Spleen (tissue), 11 donors: ENCODE measurements around the gene DVL2. TPM values are rescaled to one million over a fixed set of nuclear protein-coding genes. Genes with fewer than 3 reads are reported as not detected.
A peak's percentile ranks its signal among the peaks of the same experiment; 100 is the strongest.

Experiments
- DNase-seq: peaks from one replicate; pipeline ENCODE4 v3.0.0-alpha.2; 2020
- H3K27ac ChIP-seq, 8 donors: fragments of 200-600 bp; sonication (generic) in 7 of 8; 1 replicate in 4 of 8; 2 replicates in 4 of 8; pipeline versions ENCODE4 v1.5.0 to v1.8.0; 2016 to 2021; ENCODE audit warnings: inconsistent platforms in 4 of 8, mild to moderate bottlenecking in 4 of 8, moderate library complexity in 1 of 8
- H3K27me3 ChIP-seq, 7 donors: fragments of 200-600 bp; sonication (generic) in 6 of 7; replicated peaks in 1 of 7; 1 replicate in 4 of 7; 2 replicates in 3 of 7; pipeline versions ENCODE4 v1.5.0 to v1.8.0; 2016 to 2021; ENCODE audit warnings: inconsistent platforms in 3 of 7, mild to moderate bottlenecking in 1 of 7
- H3K36me3 ChIP-seq, 6 donors: fragments of 200-600 bp; sonication (generic) in 5 of 6; 1 replicate in 4 of 6; 2 replicates in 2 of 6; pipeline versions ENCODE4 v1.5.0 to v1.8.0; 2016 to 2021; ENCODE audit warnings: inconsistent platforms in 2 of 6
- H3K4me1 ChIP-seq, 6 donors: fragments of 200-600 bp; sonication (generic) in 5 of 6; 1 replicate in 3 of 6; 2 replicates in 3 of 6; pipeline versions ENCODE4 v1.5.0 to v1.8.0; 2016 to 2021; ENCODE audit warnings: inconsistent platforms in 3 of 6
- H3K4me3 ChIP-seq, 8 donors: fragments of 200-600 bp; sonication (generic) in 7 of 8; 1 replicate in 4 of 8; 2 replicates in 4 of 8; pipeline versions ENCODE4 v1.5.0 to v1.8.0; 2016 to 2021; ENCODE audit warnings: inconsistent platforms in 4 of 8, mild to moderate bottlenecking in 4 of 8, moderate library complexity in 2 of 8
- H3K9me3 ChIP-seq, 8 donors: fragments of 200-600 bp; sonication (generic) in 7 of 8; 1 replicate in 4 of 8; 2 replicates in 4 of 8; pipeline versions ENCODE4 v1.5.0 to v1.8.0; 2016 to 2021; ENCODE audit warnings: inconsistent platforms in 4 of 8
- POLR2A ChIP-seq, 3 donors: fragments of 450-650 bp; IDR thresholded peaks; one replicate each; pipeline ENCODE4 v1.5.1; 2017; ENCODE audit warnings: antibody characterized with exemption in 3 of 3, mild to moderate bottlenecking in 1 of 3
- POLR2AphosphoS5 ChIP-seq, 3 donors: sonication (generic); formaldehyde crosslinking; IDR thresholded peaks; one replicate each; pipeline ENCODE4 v1.5.1; 2017; ENCODE audit warnings: antibody characterized with exemption in 3 of 3
- WGBS, 5 donors: extraction: QIAGEN DNeasy Blood & Tissue Kit in 3 of 5; methylation state at CpG; one replicate each; pipeline versions ENCODE4 v1.1.5 to v1.1.7; 2013 to 2018; 5-methylcytosine and 5-hydroxymethylcytosine counted together
- intact Hi-C: fragments of 100-400 bp; cut with DNase I; formaldehyde crosslinking; loops from one replicate; pipeline ENCODE4 v1.15.0; 2023; ENCODE audit warnings: low total_unique reads
- polyA plus RNA-seq, 3 donors: library from polyadenylated mRNA; stranded (reverse); fragments of 200-250 nt; gene quantifications; one replicate each; pipeline ENCODE4 v1.2.1, GENCODE V29; 2013
- total RNA-seq, 7 donors: library from RNA; depleted of rRNA in 3 of 7; stranded (reverse); fragments of >200 nt in 3 of 7; fragmentation: NEBNext Ultra II Directional in 4 of 7; extraction: Animal tissue kit (Norgen Biotek cat#: 25700) in 4 of 7; gene quantifications; one replicate each; pipeline versions ENCODE4 v1.1.0 to v1.2.1, GENCODE V29; 2016 to 2021
- TF ChIP-seq, protein P1 (sequence below), 11 experiments: fragments of 200-600 bp in 7 of 11; fragments of 450-650 bp in 4 of 11; sonication (generic) in 4 of 11; IDR thresholded peaks in 8 of 11; conservative IDR thresholded peaks in 3 of 11; 1 replicate in 7 of 11; 2 replicates in 4 of 11; pipeline versions ENCODE4 v1.4.0 to v1.8.0; 2016 to 2021; ENCODE audit warnings: antibody characterized with exemption in 11 of 11, inconsistent platforms in 4 of 11, mild to moderate bottlenecking in 1 of 11
- donor health status: healthy with polysubstance abuse.
- donor health status: DM: no; HTN: no; CAD: no; lungs with moderate emphysema.
- donor health status: DM: no; HTN: no; CAD: no.
- donor health status: Bipolar disorder and iron deficiency.
- donor health status: healthy.
- donor health status: DM: no; HTN: no; CAD: no.
- donor health status: DM: yes; HTN: yes; CAD: no.

The DVL2 gene
- total and polyA plus RNA-seq, 10 donors = 9.8 to 48.0 (median 37.7) TPM

DNA sequence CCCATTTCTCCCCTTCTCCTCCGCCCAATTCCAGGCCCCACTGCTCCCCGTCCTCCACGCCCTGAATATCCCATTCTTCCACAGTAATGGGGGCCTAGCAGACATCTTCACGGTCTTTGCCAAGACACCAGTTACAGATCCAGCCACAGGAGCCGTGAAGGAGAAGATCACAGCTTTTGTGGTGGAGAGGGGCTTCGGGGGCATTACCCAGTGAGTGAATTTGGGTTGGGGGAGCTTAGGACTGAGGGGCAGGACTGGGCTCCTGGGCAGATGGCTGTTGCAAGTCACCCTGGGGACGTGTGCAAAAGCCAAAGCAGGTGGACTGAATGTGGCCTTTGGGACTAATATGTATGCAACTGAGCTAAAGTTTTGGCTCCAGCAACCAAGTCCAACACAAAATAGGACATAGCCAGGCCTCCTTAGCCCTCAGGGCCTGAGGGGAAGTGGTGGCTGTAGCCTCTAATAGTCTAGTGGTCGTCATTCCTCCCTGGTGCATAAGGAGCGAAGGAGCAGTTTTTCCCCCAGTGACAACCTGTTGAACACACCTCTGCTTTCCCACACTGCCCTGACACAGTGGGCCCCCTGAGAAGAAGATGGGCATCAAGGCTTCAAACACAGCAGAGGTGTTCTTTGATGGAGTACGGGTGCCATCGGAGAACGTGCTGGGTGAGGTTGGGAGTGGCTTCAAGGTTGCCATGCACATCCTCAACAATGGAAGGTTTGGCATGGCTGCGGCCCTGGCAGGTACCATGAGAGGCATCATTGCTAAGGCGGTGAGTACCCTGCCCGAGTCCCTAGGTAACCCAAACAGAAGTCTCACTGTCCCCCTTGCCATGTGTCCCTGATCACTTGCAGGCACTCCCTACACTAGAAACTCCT lies 12.0 kb downstream of the DVL2 start:
- no peak for DNase-seq
- TF ChIP-seq, protein P1, sequence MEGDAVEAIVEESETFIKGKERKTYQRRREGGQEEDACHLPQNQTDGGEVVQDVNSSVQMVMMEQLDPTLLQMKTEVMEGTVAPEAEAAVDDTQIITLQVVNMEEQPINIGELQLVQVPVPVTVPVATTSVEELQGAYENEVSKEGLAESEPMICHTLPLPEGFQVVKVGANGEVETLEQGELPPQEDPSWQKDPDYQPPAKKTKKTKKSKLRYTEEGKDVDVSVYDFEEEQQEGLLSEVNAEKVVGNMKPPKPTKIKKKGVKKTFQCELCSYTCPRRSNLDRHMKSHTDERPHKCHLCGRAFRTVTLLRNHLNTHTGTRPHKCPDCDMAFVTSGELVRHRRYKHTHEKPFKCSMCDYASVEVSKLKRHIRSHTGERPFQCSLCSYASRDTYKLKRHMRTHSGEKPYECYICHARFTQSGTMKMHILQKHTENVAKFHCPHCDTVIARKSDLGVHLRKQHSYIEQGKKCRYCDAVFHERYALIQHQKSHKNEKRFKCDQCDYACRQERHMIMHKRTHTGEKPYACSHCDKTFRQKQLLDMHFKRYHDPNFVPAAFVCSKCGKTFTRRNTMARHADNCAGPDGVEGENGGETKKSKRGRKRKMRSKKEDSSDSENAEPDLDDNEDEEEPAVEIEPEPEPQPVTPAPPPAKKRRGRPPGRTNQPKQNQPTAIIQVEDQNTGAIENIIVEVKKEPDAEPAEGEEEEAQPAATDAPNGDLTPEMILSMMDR (IDR thresholded peaks at IDR 0.05 in 8 of 11, conservative IDR thresholded peaks at IDR 0.05 in 3 of 11) = no peak
- no peak for TF ChIP-seq POLR2A (IDR thresholded peaks at IDR 0.05)
- 86 to 93% (median 91%) methylated on average over 15 of the region's 15 CpGs for WGBS, 5 donors
- Histone ChIP-seq H3K27me3 (no peaks in the 10 kb centered on the region), H3K36me3 (peaks cover 0 to 66% (median 53%) of the 10 kb centered on the region in 6 donors), H3K27ac (peak overlapping the region in 3 of 8 donors; percentile 91 to 99 (median 97)), H3K4me3 (no peak overlapping the region), H3K9me3 (no peaks in the 10 kb centered on the region), H3K4me1 (peaks cover 27 to 60% (median 42%) of the 10 kb centered on the region in 6 donors)
- intact Hi-C loops = no loop called here

DNA sequence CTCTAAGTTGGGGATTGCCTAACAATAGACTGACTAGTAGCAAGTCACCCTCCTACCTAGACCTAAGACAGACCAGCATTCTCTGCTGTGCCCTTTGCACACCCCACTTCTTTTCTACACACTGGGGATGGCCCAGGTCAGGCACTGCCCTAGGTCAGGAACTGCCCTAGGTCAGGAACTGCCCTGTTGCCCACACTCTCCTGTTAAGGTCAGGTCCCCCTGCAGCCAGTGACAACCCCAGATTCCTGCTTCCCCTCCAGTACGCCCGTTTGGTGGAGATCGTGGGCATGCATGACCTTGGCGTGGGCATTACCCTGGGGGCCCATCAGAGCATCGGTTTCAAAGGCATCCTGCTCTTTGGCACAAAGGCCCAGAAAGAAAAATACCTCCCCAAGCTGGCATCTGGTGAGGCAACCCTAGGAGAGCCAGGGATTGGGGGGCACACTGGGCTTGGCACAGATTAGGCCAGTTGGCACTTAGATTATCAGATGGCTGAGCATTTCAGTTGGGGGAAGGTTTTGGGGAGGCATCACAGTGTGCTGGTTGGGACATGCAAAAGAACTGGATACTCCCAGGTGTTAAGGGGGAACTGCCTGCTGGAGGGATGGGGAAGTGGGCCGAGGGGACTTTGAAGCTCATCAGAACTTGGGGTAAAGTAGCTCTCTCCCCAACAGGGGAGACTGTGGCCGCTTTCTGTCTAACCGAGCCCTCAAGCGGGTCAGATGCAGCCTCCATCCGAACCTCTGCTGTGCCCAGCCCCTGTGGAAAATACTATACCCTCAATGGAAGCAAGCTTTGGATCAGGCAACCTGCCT lies 12.8 kb downstream of the DVL2 start:
- TF ChIP-seq, protein P1 (IDR thresholded peaks at IDR 0.05 in 8 of 11, conservative IDR thresholded peaks at IDR 0.05 in 3 of 11) = no peak
- TF ChIP-seq POLR2A (IDR thresholded peaks at IDR 0.05) (no peak), POLR2AphosphoS5 (IDR thresholded peaks at IDR 0.05) (no peak)
- Histone ChIP-seq H3K36me3 (peaks cover 0 to 57% (median 44%) of the 10 kb centered on the region in 6 donors), H3K9me3 (no peaks in the 10 kb centered on the region), H3K27me3 (no peaks in the 10 kb centered on the region), H3K4me3 (peak overlapping the region in 3 of 8 donors; percentile 92 to 99 (median 95)), H3K27ac (peak overlapping the region in 7 of 8 donors; percentile 91 to 99 (median 95)), H3K4me1 (peaks cover 27 to 68% (median 49%) of the 10 kb centered on the region in 6 donors)
- 72 to 83% (median 75%) methylated on average over 8 to 10 of the region's 10 CpGs for WGBS, 5 donors
- intact Hi-C loops = no loop called here
- DNase-seq = no peak

DNA sequence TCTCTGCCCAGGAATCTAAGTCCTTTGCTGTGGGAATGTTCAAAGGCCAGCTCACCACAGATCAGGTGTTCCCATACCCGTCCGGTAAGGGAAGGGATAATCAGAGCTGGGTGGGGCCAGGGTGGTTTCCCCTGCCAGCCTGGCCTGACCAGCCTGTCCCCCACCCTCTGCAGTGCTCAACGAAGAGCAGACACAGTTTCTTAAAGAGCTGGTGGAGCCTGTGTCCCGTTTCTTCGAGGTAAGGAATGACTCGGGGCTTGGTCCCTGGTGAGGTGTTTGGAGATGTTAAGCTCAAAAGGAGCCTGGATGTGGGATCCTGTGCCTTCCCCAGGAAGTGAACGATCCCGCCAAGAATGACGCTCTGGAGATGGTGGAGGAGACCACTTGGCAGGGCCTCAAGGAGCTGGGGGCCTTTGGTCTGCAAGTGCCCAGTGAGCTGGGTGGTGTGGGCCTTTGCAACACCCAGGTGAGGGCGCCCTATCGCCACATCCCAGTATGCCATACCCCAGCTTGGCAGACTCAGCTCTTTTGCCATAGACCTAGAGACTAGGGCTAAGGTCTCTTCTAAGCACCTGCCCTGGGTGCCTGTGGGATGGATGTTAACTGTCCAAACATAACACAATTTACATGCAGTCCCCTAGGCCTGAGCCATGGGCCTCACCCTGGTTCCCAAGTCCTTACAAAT lies 13.6 kb downstream of the DVL2 start:
- H3K4me1 ChIP-seq = peaks cover 27 to 76% (median 57%) of the 10 kb centered on the region in 6 donors
- intact Hi-C loops = no loop called here
- H3K36me3 ChIP-seq = peaks cover 0 to 50% (median 37%) of the 10 kb centered on the region in 6 donors
- H3K27me3 ChIP-seq = no peaks in the 10 kb centered on the region
- peak overlapping the region; percentile 83 to 99 (median 92) for H3K4me3 ChIP-seq
- no peak for DNase-seq
- no peaks in the 10 kb centered on the region for H3K9me3 ChIP-seq
- H3K27ac ChIP-seq = peak overlapping the region; percentile 91 to 99 (median 94)
- WGBS, 5 donors = 25 to 44% (median 29%) methylated on average over 10 to 11 of the region's 11 CpGs
- peak in 1 of 3 donors; percentile 9 for TF ChIP-seq POLR2AphosphoS5 (IDR thresholded peaks at IDR 0.05)
- TF ChIP-seq, protein P1 (IDR thresholded peaks at IDR 0.05 in 8 of 11, conservative IDR thresholded peaks at IDR 0.05 in 3 of 11) = peak in 9 of 11 experiments; percentile 6 to 72 (median 45)
- no peak for TF ChIP-seq POLR2A (IDR thresholded peaks at IDR 0.05)
